HG03139 (cell line): ENCODE results near the gene NAPA.

Source experiments
- ATAC-seq: cut with Tn5 transposase; IDR thresholded peaks from one replicate; pipeline ENCODE4 v1.9.1; 2021; ENCODE audit not compliant: unreplicated experiment

The NAPA gene

DNA sequence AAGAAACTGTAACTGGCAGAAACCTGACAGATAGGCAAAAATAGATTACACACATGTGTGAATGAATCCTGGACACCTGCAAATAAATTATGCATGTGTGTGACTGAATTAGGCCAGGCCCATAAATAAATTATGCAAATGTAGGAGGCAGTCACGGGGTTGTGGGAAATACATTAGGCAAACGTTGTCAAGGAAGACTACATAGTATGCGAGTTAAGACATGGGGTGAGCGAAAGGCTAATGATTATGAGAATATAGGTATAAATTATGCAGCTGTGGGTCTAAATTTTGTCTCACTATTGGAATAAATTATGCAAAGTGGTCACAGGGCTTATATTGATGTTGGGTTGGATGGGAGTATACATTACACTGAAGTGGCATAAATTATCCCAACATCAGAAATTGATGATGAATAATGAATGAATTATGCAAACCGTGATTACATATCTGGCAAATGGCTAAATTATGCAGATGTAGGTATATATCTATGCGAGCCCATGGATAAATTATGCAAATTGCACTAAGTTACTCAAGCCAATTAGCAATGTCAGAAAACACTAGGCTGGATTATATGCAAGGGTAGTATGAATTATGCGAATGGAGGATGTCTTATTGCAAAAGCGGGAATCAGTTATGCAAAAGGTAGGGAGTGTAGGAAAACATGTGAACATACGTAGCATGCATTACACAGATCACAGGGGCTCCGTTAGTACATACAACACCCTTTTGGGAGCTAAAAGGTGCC is 50.0 kb downstream of the NAPA start:
- no peak for ATAC-seq

- ATAC-seq, result no peak
Measured at GRCh38 chr19:47461876-47462275, 53.0 kb downstream of the NAPA start.

DNA sequence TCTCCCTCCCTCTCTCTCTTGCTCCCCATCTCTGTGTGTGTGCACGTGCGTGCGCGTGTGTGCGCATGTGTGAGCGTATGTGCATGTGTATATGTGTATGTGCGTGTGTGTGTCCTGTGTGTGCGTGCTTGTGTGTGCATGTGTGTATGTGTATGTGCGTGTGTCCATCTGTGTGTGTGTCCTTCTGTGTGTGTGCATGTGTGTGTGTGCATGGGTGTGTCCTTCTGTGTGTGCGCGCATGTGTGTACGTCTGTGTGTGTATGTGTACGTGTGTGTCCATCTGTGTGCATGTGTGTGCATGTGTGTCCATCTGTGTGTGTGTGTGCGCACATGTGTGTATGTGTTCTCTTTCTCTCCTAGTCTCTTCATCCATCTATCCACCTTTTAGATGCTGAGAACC is 55.4 kb downstream of the NAPA start:
- ATAC-seq, result no peak

GRCh38 chr19:47458672-47459071 is 56.2 kb downstream of the NAPA start:
- ATAC-seq, result no peak

DNA sequence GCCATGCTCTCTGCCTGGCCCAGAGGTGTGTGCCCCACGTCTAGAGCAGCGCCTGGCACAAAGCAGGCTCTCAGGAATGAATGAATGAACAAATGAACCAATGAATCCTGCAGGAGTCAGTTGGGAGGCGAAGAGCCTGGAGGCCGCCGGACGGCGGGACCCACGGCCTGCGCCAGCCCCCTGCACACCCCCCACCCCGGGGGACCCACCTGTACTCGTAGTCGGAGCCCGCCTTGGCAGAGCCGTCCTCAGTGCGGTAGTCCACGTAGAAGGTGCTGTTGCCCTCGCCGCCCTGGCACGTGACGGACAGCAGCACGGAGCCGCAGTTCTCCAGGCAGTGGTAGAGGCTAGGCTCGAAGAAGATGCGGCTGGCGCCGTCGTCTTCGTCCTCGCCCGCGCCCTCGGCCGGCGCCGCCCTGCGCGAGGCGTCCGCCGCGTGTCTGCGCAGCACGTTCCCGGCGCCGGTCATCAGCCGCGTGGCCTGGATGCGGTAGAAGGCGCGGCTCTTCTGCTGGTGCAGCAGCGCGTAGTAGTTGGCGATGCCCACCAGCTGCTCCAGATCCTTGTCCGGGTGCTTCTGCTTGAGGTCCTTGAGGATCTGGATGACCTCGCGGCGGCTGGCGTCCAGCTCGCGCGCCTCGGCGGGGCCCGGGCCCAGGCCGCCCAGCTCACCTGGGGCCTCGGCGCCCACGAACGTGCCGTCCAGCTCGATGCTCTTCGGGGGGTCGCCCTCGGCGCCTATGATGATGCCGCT is 58.0 kb downstream of the NAPA start:
- ATAC-seq, result no peak

DNA sequence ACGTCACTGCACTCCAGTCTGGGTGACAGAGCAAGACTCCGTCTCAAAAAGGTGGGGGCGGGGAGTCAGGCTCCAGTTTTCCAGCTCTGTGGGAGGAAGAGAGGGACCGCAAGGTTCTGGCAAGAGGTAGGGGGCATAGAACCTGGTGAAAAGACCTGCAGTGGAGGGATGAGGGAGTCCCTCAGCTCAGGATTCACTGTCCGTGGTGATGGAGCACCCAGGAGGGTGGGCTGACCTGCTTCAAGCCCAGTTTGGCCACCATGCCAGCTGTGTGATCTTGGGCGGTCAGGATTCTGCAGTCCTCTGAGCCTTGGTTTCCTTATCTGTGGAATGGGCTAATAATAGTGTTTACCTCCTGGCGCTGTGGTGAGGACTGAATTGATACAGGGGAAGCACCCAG is 64.4 kb downstream of the NAPA start:
- ATAC-seq, result no peak

DNA sequence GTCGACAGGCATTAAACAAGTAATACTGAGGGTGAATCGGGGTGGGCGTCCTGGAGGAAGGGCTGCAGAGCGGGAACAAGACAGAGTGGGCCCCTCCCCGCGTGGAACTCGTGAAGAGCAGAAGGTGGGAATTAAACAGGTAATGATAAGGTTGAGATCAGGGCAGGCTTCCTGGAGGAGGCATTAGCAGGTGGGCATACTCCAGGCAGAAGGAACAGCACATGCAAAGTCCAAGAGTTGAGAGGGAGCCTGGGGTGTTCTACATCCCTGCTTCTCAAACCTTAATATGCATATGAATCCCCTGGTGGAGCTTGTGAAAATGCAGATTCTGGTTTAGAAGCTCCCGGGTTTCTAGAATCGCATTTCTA is 66.5 kb downstream of the NAPA start:
- ATAC-seq, result no peak

DNA sequence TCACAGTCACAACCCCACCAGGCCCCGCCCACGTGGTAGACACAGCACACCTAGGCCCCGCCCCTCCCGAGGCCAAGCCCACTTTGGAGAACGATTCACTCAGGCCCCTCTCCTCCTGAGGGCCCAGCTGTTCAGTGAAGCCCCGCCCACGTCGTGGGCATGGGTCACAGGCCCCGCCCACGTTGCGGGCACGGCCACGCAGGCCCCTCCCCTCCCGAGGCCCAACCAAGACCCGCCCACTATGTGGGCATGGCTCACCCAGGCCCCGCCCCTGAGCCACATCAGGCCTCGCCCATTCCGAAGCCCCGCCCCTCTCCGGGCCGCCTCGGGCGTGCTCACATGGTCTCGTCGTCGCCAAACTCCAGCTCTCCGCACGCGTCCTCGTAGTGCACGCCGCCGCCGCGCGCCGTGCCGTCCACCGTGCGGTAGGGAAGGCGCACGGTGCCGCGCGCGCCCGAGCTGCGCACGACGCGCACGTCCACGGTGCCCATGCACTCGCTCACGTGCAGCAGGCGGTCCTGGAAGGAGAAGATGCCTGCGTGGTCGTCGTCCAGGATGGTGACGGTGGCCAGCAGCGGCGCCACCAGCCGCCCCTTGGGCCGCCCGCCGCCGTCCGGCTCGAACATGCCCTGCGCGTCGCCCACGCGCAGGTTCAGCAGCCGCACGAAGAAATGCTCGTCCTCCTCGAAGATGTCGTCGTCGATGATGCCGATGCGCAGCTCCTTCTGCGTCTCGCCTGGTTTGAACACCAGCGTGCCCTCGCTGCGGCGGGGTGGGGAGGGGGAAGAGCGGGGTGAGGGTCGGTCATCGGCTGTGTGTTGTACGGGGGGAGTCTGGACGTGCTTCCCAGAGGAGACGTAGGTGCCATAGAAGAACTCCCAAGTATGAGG is 67.1 kb downstream of the NAPA start:
- ATAC-seq, result no peak

GRCh38 chr19:47446534-47447469 is 68.1 kb downstream of the NAPA start:
- ATAC-seq, result no peak

DNA sequence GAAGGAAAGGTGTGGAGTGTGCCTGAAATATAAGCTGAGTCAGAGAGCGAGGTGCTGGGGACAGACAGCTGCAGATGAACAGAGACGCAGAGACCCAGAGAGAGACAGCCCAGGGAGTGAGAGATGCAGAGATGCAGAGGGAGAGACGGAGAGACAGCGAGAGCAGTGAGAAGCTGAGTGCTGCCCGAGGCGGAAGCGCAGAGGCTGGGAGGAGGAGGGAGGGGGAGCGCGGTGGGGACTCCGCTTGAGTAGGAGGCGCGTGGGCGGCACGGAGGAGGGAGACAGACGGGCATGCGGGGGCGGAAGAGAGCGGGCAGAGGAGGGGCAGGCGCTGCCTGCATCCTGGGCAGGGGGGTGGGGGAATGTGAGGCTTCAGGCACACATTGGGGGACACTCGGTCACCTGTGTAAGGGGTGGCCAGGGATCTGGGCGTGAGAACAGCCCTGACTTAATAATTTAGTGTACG is 68.9 kb downstream of the NAPA start:
- no peak for ATAC-seq

- ATAC-seq, result no peak
Measured at GRCh38 chr19:47445527-47445926, 69.3 kb downstream of the NAPA start.

DNA sequence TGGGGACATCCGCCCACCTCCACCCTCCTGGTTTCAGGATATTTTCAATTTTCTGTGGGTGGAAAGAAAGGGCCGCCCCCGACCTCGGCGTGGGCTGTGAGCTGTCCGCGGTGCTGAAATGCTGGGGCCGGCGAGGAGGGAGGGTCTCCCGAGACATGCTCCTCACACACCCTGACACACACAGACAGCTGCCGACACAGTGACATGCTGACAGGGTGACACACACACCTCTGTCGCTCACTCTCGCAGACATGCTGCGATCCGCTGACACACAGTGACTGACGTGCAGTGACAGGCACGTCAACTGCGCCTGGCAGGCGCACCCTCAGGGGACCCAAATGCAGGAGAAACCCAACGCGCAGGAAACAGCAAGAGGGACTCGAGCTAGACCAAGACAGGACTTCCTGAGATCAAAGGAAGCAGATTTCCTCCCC is 70.5 kb downstream of the NAPA start:
- ATAC-seq, result no peak

GRCh38 chr19:47443331-47443730 is 71.5 kb downstream of the NAPA start:
- no peak for ATAC-seq

- ATAC-seq, result no peak
Measured at GRCh38 chr19:47438793-47439220, 76.1 kb downstream of the NAPA start.
